Astrocyte of the spinal cord (primary cell): ENCODE data around the gene TEPSIN.

ENCODE experiments used
- DNase-seq: peaks from one replicate; pipeline ENCODE4 v3.0.0; 2011; ENCODE audit warnings: low read depth, low spot score
- H3K4me3 ChIP-seq: 2 replicates; pipeline ENCODE4 v1.5.1; 2011; ENCODE audit warnings: low read depth, mild to moderate bottlenecking, low read length, moderate library complexity
- in situ Hi-C: cut with HindIII; loops from 2 replicates; pipeline ENCODE4 v1.10.0; 2017; ENCODE audit warnings: low sequenced_read_pairs
- TF ChIP-seq, protein P1 (sequence below): IDR thresholded peaks from 2 replicates; pipeline ENCODE4 v1.5.1; 2012; ENCODE audit warnings: low read depth, mild to moderate bottlenecking, low read length, inconsistent platforms

TEPSIN gene

DNA sequence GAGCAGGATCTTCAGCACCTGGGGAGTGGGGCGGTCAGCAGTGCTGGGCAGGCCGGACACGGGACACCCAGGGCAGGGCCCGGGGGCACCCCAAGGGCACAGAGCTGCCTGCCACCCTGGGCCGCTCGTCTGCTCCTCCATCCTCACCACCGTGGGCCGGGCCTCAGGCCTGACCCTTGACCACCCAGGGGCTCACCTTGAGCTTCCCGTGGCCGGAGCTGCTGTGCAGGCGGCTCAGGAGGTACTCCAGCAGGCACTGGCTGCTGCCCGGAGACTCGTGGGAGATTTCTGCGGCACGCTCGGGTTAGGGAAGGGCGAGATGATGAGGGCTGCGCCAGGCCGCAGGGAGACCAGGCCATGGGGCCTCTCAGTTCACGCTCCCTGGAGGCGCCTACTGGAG, 2.1 kb downstream of the TEPSIN start:
- in situ Hi-C loops: no loop called here
- TF ChIP-seq, protein P1, sequence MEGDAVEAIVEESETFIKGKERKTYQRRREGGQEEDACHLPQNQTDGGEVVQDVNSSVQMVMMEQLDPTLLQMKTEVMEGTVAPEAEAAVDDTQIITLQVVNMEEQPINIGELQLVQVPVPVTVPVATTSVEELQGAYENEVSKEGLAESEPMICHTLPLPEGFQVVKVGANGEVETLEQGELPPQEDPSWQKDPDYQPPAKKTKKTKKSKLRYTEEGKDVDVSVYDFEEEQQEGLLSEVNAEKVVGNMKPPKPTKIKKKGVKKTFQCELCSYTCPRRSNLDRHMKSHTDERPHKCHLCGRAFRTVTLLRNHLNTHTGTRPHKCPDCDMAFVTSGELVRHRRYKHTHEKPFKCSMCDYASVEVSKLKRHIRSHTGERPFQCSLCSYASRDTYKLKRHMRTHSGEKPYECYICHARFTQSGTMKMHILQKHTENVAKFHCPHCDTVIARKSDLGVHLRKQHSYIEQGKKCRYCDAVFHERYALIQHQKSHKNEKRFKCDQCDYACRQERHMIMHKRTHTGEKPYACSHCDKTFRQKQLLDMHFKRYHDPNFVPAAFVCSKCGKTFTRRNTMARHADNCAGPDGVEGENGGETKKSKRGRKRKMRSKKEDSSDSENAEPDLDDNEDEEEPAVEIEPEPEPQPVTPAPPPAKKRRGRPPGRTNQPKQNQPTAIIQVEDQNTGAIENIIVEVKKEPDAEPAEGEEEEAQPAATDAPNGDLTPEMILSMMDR: no peak
- no peak overlapping the region for H3K4me3 ChIP-seq
- DNase-seq: no peak

DNA sequence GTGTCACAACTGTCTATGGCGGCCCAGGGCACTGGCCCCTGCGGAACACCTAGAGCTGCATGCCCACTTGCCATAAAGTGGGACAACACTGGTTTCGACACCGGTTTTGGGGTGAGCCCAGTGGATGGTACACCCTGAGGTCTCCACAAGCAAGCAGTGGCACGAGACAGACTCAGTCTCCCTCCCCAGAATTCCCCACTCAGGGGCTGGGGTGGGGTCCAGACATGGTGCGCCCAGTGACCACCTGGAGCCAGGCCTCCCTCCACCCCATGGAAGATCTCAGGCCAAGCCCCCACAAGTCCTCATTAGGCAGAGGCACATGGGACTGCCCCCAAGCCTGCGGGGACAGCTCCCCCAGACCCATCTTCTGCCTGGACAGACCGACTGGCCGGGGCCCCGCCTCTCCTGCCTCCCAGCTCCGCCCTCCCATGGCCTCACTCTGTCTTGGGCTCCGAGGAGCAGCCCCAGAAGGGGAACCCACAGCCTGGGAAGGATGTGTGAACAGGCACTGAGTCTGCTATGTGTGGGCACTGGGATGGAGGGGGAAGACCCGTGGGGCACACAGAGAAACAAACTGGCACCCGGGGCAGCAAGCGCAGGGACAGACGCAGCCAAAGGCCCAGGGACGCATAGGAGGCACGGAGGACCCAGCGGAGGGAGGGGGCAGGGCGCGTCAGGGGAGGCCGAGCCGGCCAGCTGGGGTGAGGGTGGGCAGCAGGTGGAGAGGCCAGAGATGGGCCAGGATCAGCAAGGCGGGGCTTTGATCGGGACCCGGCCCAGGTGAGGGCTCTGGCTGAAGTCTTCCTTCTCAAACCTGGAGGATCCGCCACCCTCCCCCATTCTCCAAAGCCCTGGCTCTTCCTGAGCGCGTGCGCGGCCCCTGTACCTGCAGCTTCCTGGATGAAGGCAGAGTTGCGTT, 2.8 kb downstream of the TEPSIN start:
- TF ChIP-seq, protein P1: no peak
- no peak overlapping the region for H3K4me3 ChIP-seq
- DNase-seq: no peak
- in situ Hi-C loops: no loop called here

DNA sequence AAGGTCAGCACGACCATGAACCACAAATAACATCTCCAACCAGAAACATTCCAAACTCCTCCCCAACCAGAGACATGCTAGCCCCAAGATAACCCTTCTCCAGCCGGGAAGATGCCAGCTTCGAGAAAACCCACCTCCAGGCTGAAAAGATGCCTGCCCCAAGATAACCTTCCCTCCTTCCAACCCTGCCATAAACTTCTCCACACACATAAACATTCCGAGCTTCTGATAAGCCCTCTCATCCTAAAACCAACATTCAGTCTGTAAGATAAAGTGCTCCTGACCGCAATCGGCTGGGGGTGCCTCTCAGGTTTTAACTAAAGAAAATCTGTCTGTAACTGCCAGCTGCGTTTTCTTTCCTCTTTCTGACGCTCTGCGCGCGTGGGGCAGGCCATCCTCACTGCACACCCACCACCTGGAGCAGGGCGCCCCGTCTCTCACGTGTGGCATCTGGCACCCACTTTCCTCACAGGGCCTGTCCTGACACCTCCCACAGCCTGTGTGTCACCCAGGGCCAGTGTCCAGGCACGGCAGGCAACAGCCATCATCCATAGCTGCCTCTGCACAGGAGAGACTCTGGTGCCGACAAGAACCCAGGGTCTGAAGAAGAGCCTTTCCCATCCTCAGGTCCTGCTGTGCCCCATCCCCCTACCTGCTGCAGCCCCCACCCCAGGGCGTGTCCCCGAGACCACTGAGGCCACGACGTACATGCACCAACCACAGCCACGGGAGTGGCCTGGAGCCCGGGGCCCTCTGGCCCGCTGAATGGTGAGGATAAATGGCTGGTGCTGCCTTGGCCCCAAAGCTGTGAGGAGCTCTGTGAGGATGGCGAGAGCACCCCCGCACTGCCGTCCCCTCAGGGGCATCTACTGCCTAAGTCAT, 3.7 kb downstream of the TEPSIN start:
- DNase-seq: no peak
- in situ Hi-C loops: no loop called here
- TF ChIP-seq, protein P1: no peak
- no peak overlapping the region for H3K4me3 ChIP-seq

DNA sequence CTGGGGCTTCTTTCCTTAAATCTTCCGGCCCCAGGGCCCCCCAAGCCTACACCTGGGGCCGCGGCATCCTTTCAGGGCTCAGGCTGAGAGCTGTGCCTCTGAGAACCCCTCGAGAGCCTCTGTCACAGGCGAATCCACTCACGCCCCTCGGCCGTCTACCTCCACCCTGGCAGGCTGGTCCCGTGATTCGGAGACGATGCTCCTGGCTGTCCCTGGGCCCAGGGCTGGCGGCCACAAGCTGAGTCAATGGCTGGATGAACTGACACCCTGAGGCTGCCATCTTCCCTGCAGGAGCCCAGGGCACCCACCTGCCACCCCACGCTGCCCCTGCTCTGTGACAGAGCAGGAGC, 4.4 kb downstream of the TEPSIN start:
- in situ Hi-C loops: no loop called here
- no peak for DNase-seq
- TF ChIP-seq, protein P1: no peak
- no peak overlapping the region for H3K4me3 ChIP-seq

DNA sequence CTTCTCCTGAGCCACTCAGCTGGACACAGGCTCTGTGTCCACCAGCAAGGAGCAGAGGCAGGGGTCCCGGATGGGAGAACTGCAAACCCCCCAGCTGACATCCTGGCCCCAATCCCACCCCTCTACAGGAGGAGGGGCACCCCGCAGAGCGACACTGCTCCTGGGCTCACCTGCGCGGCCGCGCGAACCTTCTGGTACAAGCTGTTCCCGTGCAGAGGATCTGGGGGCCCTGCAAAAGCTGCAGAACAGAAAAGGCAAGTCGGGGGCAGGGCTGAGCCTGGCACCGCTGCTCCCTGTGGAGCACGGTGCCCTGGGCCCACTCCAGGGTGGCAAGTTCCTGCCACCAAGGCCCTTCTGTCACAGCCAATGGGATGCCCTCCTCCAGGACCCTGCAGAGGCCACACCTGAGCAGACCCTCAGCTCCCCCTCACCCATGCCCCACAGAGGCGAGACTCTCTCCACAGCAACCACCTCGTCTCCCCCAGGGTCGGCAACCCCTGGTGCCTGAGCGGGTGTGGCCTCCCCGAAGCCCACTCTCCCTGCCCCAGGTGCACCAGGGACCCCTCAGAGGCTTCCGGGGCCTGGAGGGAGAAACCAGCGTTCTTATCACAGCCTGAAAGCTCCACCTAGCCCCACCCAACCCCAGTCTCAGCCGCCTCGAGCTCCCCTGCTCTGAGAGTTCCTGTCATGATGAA, 4.9 kb downstream of the TEPSIN start:
- no peak for DNase-seq
- H3K4me3 ChIP-seq: no peak overlapping the region
- in situ Hi-C loops: no loop called here
- TF ChIP-seq, protein P1: no peak

DNA sequence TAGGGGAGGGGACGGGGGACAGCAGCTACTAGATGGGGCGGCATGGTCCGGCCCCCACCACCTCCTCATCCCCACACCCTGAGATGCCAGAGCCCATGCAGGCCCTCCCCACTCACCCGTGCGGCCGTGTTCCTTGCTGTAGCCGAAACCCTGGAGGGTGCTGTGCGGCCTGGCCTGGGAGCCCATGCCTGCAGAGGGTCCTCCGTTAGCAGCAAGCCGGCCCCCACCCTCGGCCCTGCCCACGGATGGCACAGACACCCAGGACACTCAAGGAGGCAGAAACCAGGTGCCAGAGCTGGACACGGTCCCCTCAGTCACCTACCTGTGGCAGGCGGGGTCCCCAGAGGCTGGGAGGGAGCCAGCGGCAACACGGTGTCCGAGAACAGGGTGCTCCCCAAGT, 5.5 kb downstream of the TEPSIN start:
- TF ChIP-seq, protein P1: no peak
- in situ Hi-C loops: no loop called here
- no peak overlapping the region for H3K4me3 ChIP-seq
- DNase-seq: no peak
